GM18520 (cell line): Measurements from ENCODE around the gene CD40.

Experiments used
- ATAC-seq: cut with Tn5 transposase; IDR thresholded peaks from one replicate; pipeline ENCODE4 v1.9.1; 2021; ENCODE audit not compliant: unreplicated experiment

Gene CD40

GRCh38 chr20:46172455-46172854, 54.3 kb downstream of the CD40 start:
- no peak for ATAC-seq

DNA sequence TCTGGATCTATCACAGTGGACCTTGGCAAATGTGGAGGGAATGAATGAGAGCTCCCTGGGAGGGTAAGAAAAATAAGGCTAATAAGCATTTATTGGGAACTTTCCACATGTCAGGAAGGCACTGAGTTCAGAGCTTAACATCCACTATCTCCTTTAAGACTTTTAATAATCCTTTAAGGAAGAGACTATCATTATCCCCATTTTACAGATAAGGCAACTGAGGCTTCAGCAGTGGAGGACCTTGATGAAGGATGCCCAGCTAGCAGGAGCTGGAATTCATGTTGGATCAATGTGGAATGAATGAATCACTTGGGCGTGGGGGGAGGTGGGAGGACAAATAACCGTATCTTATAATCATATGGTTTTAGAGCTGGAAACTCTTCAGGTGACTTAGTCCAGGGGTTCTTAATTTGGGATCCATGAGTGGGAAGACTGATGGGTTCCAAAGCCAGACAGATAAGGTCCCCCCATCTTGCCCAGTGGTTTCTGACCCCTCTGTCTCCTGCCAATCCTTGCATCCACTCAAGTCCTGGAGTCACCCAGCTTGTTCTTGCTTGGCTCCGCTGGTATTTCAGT, 54.9 kb downstream of the CD40 start:
- no peak for ATAC-seq

DNA sequence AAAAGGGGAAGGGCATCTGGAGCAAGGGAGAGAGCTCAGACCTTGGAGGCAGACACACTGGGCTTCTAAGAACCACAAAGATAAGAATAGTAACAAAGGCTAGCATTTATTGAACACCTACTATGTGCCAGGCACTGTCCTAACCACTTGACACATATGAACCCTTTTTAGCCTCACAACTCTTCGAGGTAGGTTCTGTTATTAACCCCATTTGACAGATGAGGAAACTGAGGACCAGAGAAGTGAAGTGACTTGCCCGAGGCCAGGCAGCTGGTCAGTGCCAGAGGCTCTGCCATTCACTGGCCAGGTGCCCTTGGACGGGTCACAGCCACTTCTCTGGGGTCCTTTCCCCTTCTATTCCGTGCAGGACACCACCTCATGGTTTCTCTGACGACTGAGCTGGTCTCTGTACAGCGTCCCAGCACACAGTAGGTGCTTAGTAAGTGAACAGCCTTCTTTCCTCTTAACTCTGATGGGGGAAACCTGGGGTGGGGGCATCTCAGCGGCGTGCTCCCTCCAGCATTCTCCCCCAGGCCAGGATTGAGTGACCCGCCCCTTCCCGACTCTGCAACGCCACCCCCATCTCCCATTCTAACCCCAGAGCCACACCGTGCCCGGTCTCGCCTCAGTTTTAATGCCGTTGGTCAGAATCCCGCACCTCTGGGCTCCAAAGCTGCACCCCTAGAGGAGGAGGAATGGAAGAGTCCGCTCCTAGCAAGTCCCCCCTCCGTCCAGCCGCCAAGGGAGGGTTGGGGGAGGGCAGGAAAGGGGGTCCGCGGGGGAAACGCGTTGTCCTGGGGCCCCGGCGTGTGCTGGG, 55.7 kb downstream of the CD40 start:
- ATAC-seq = no peak

DNA sequence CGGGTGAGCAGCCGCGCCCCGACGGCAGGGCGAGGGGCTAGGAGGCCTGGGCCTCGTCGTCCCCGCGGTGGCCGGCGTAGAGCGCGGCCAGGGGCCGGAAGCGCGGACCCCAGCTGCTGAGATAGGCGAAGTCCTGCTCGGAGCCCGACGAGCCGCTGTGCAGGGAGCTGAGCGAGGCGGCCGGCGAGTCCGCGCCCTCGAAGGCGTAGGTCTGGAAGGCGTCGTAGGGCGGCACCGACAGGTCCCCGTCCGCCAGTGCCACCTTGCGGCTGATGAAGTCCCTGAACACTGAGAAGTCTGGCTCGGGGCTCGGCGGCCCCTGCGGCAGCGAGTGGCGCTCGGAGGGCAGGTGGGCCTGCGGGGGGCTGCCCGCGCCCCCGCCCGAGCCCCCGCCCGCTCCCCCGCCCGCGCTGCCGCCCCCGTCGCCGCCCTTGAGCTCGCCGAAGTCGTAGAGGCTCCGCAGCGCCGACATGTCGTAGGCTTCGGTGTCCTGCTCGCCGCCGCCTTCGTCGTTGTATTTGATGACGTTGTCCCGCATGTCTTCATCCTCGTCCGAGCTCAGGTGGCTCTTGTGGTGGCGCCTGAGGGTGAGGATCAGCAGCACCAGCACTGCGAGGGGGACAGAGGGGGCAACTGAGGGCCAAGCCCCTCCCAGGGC, 56.5 kb downstream of the CD40 start:
- ATAC-seq = no peak

- no peak for ATAC-seq
Measured at GRCh38 chr20:46175127-46175494, 57.0 kb downstream of the CD40 start.

DNA sequence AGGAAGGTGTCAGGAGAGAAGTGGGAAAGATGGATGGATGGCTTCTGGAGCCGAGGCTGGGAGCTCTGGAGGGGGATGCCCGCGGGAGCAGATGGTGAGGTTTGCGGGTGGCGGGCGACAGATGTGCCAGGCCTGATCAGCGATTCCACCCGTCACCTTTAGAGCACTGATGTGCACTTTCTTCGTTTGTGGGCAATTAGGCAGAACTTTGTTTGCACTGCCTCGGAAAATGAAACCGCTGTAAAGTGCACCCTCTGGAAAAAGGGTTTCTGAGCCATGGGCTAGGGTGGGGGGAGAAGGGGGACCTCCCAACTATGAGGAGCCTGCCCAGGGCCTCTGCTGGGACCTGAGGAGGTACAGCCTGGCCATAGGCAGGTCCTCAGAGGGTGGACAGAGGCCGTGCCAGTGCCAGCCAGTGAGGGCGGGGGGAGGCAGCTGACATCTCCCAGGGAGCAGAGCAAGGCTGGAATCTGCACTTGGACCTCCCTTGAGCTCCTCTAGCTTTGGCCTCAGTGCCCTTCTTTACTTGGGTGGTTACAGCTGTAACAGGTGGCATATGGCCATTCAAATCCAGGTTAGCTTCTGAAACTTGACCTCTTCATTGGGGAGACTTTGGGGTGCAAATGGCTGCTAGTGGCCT, 58.7 kb downstream of the CD40 start:
- ATAC-seq = no peak

DNA sequence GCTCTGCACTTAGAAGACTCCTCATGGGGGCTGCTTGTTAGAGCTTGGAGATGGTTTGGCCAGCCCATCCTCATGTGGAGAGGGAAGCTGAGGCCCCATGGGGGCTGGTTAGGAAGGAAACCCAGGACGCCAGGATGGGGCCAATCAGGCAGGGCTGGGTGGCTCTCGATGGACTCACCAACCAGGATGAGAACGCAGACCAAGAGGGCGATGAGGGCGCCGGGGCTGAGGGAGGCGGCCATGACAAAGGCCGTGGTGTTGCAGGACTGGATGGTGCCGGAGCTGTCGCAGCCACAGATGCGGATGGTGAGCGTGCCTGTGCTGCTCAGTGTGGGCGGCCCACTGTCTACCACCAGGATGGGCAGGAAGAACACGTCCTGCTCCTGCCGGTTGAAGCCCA, 59.7 kb downstream of the CD40 start:
- no peak for ATAC-seq

GRCh38 chr20:46178891-46179290, 60.8 kb downstream of the CD40 start:
- no peak for ATAC-seq
